ENCODE results near the gene HDGFL3. TPM values are rescaled to one million over a fixed set of nuclear protein-coding genes. Genes with fewer than 3 reads are reported as not detected.

The HDGFL3 gene
- total RNA-seq, 4 donors from 2014 or later: 17.7 to 32.2 (median 29.4) TPM

- no peak for TF ChIP-seq CTCF (IDR thresholded peaks at IDR 0.05; ENCODE audit: low read depth)
These were observed 80.0 kb downstream of the HDGFL3 start for GRCh38 chr15:83127547-83128150.

GRCh38 chr15:83123529-83123928 lies 84.1 kb downstream of the HDGFL3 start:
- no peak for TF ChIP-seq CTCF (IDR thresholded peaks at IDR 0.05; ENCODE audit: low read depth)

- TF ChIP-seq CTCF (IDR thresholded peaks at IDR 0.05; ENCODE audit: low read depth): no peak
These were observed 87.5 kb downstream of the HDGFL3 start for GRCh38 chr15:83119968-83120581.

- no peak for TF ChIP-seq CTCF (IDR thresholded peaks at IDR 0.05; ENCODE audit: low read depth)
These were observed 88.7 kb downstream of the HDGFL3 start for GRCh38 chr15:83118968-83119367.

- TF ChIP-seq CTCF (IDR thresholded peaks at IDR 0.05; ENCODE audit: low read depth): no peak
These were observed 89.3 kb downstream of the HDGFL3 start for GRCh38 chr15:83118291-83118827.

GRCh38 chr15:83115831-83116565 lies 91.6 kb downstream of the HDGFL3 start:
- no peak for TF ChIP-seq CTCF (IDR thresholded peaks at IDR 0.05; ENCODE audit: low read depth)

GRCh38 chr15:83115410-83115809 lies 92.2 kb downstream of the HDGFL3 start:
- TF ChIP-seq CTCF (IDR thresholded peaks at IDR 0.05; ENCODE audit: low read depth): no peak

Measured in subcutaneous adipose tissue (tissue), 4 donors.